Fibroblast of lung (primary cell): Measurements from ENCODE around the gene GAR1.

ENCODE experiments used
- EZH2 ChIP-seq: IDR thresholded peaks from 2 replicates; pipeline ENCODE4 v1.5.1; 2012; ENCODE audit warnings: low read length, control low read depth, mild to moderate bottlenecking; ENCODE audit errors: missing control alignments
- TF ChIP-seq, protein P1 (sequence below), 2 donors: IDR thresholded peaks in 1 of 2; conservative IDR thresholded peaks in 1 of 2; 1 replicate in 1 of 2; 2 replicates in 1 of 2; pipeline ENCODE4 v1.5.1; 2011 to 2012; ENCODE audit warnings: low read length in 2 of 2, control low read depth in 1 of 2, inconsistent platforms in 1 of 2, low read depth in 1 of 2, mild to moderate bottlenecking in 1 of 2

DNA sequence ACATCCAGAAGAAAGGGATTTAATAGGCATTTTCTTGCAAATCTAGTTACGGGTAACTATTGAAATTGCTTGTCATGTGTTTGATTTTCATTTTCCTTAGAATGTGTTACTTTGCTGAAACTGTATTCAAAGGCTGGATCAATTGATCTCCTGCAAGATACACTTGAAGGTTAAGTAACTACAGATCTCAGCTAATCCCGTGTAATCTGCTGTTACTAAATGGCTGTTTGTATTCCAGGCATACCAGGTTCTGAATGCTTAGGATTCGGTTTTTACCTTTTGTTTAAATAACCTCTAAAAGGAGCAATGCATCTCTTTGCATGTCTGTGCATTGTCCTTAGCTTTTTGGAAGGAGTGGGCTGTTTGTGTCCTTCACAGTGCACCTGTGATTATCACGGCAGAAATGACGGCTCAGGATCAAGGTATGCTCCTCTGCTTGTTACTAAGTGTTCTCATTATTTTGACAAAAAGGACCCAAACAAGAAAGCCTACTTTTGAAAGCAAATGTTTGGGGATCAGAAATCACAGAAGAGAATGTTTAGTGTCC, 32.4 kb downstream of the GAR1 start, which contains the start of gene LRIT3:
- TF ChIP-seq, protein P1, sequence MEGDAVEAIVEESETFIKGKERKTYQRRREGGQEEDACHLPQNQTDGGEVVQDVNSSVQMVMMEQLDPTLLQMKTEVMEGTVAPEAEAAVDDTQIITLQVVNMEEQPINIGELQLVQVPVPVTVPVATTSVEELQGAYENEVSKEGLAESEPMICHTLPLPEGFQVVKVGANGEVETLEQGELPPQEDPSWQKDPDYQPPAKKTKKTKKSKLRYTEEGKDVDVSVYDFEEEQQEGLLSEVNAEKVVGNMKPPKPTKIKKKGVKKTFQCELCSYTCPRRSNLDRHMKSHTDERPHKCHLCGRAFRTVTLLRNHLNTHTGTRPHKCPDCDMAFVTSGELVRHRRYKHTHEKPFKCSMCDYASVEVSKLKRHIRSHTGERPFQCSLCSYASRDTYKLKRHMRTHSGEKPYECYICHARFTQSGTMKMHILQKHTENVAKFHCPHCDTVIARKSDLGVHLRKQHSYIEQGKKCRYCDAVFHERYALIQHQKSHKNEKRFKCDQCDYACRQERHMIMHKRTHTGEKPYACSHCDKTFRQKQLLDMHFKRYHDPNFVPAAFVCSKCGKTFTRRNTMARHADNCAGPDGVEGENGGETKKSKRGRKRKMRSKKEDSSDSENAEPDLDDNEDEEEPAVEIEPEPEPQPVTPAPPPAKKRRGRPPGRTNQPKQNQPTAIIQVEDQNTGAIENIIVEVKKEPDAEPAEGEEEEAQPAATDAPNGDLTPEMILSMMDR (conservative IDR thresholded peaks at IDR 0.05 in 1 of 2, IDR thresholded peaks at IDR 0.05 in 1 of 2; ENCODE audit: low read depth in 1 of 2, low read length in 2 of 2), result no peak
- no peak for TF ChIP-seq EZH2
